Adrenal gland (tissue), 5 donors: Measurements from ENCODE around the gene ATF6.

Experiments used
- POLR2A ChIP-seq, 2 donors: fragments of 450-650 bp; IDR thresholded peaks; one replicate each; pipeline ENCODE4 v1.6.1; 2017; ENCODE audit warnings: antibody characterized with exemption in 2 of 2, mild to moderate bottlenecking in 2 of 2, moderate library complexity in 1 of 2
- TF ChIP-seq, protein P1 (sequence below), 6 experiments: fragments of 450-650 bp in 4 of 6; fragments of 200-600 bp in 2 of 6; sonication (generic) in 1 of 6; IDR thresholded peaks; 1 replicate in 5 of 6; 2 replicates in 1 of 6; pipeline versions ENCODE4 v1.5.1 to v1.8.0; 2016 to 2021; ENCODE audit warnings: antibody characterized with exemption in 6 of 6, mild to moderate bottlenecking in 2 of 6, moderate library complexity in 1 of 6
- donor health status: DM: no; HTN: no; CAD: no.

DNA sequence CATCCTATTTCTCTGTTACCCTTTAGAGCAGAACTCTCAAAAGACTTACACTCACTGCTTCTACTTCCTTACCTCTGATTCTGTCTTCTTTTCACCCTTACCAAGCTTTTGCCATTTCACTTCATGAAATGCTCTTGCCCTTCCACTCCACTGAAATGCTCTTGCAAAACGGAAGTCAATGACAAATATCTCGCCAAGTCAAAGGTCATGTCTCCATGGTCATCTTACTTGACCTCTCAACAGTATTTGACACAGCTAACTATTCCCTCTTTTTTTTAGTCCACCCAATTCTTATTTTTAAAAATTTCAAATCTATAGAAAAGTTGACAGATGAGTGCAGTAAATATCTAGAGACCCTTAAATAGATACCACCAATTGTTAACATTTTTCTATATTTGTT lies 149.9 kb downstream of the ATF6 start:
- TF ChIP-seq, protein P1, sequence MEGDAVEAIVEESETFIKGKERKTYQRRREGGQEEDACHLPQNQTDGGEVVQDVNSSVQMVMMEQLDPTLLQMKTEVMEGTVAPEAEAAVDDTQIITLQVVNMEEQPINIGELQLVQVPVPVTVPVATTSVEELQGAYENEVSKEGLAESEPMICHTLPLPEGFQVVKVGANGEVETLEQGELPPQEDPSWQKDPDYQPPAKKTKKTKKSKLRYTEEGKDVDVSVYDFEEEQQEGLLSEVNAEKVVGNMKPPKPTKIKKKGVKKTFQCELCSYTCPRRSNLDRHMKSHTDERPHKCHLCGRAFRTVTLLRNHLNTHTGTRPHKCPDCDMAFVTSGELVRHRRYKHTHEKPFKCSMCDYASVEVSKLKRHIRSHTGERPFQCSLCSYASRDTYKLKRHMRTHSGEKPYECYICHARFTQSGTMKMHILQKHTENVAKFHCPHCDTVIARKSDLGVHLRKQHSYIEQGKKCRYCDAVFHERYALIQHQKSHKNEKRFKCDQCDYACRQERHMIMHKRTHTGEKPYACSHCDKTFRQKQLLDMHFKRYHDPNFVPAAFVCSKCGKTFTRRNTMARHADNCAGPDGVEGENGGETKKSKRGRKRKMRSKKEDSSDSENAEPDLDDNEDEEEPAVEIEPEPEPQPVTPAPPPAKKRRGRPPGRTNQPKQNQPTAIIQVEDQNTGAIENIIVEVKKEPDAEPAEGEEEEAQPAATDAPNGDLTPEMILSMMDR (IDR thresholded peaks at IDR 0.05), result no peak
- no peak for TF ChIP-seq POLR2A (IDR thresholded peaks at IDR 0.05)
